ENCODE measurements around the gene SIL1. TPM values are rescaled to one million over a fixed set of nuclear protein-coding genes. Genes with fewer than 3 reads are reported as not detected.

Gene SIL1
- total and polyA plus RNA-seq, 2 of the 8 experiments (the other 6 are each of a cell fraction or from before 2014, with no cell fraction given): 8.3 to 12.8 TPM

DNA sequence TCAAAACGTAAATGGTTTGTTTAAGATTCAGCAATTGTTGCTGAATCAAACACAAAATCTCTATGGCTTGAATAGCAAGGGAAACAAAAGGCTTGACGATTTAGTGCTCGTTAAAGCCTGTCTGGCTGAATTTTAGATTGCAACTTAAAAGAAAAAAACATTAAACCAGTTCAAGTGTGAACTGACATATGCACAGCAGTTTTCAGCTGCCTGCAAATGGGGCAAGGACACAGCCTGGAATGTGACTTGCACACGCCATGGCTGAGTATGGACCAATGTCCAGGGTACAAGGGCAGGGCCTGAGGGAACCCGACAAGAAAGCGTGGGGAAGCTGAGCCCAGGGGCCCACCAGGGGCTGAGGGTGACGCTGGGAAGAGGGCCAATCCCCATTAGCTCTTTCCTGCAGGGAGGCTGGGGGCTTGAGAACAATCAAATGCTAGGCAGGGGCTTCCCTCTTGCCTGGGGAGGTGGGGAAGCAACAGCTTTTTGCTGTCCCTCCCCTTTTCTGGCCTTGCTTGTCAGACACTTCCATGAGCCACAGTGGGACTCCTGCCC, 233.4 kb downstream of the SIL1 start (continued):
- TF ChIP-seq CBX8 (IDR thresholded peaks at IDR 0.05; ENCODE audit: borderline replicate concordance, low read depth, low read length) (no peak), BRCA1 (IDR thresholded peaks at IDR 0.05; ENCODE audit: low read depth, low read length) (no peak), RBBP5 (IDR thresholded peaks at IDR 0.05; ENCODE audit: borderline replicate concordance, low read depth, low read length) (no peak), YY1 (IDR thresholded peaks at IDR 0.05; ENCODE audit: low read depth, low read length) (no peak), CTBP2 (IDR thresholded peaks at IDR 0.05; ENCODE audit: borderline replicate concordance, insufficient read depth, insufficient read length, low read length) (no peak), BACH1 (IDR thresholded peaks at IDR 0.05; ENCODE audit: low read length) (no peak)
